ENCODE measurements around the gene INSYN2A.

Gene INSYN2A

GRCh38 chr10:127195041-127195506 lies 1.3 kb downstream of the INSYN2A start:
- DNase-seq (ENCODE audit: low read depth in 2 of 2) = no peak

- no peak for DNase-seq (ENCODE audit: low read depth in 2 of 2)
These were observed 1.8 kb downstream of the INSYN2A start for GRCh38 chr10:127194599-127194998.

GRCh38 chr10:127194111-127194510 lies 2.3 kb downstream of the INSYN2A start:
- DNase-seq (ENCODE audit: low read depth in 2 of 2) = no peak

GRCh38 chr10:127193125-127193524 lies 3.3 kb downstream of the INSYN2A start:
- DNase-seq (ENCODE audit: low read depth in 2 of 2) = no peak

- no peak for DNase-seq (ENCODE audit: low read depth in 2 of 2)
These were observed 6.0 kb downstream of the INSYN2A start for GRCh38 chr10:127190427-127190826.

GRCh38 chr10:127189226-127189625 lies 7.2 kb downstream of the INSYN2A start:
- DNase-seq (ENCODE audit: low read depth in 2 of 2) = no peak

- no peak for DNase-seq (ENCODE audit: low read depth in 2 of 2)
These were observed 9.6 kb downstream of the INSYN2A start for GRCh38 chr10:127186813-127187212.

- DNase-seq (ENCODE audit: low read depth in 2 of 2) = no peak
These were observed 11.8 kb downstream of the INSYN2A start for GRCh38 chr10:127184582-127184981.

- no peak for DNase-seq (ENCODE audit: low read depth in 2 of 2)
These were observed 14.2 kb downstream of the INSYN2A start for GRCh38 chr10:127182161-127182560.

GRCh38 chr10:127179612-127180250 lies 16.7 kb downstream of the INSYN2A start:
- DNase-seq (ENCODE audit: low read depth in 2 of 2) = no peak

GRCh38 chr10:127176649-127177048 lies 19.7 kb downstream of the INSYN2A start:
- no peak for DNase-seq (ENCODE audit: low read depth in 2 of 2)

GRCh38 chr10:127175357-127176110 lies 20.9 kb downstream of the INSYN2A start:
- no peak for DNase-seq (ENCODE audit: low read depth in 2 of 2)

- DNase-seq (ENCODE audit: low read depth in 2 of 2) = no peak
These were observed 21.5 kb downstream of the INSYN2A start for GRCh38 chr10:127174866-127175265.

GRCh38 chr10:127168261-127168660 lies 28.1 kb downstream of the INSYN2A start:
- no peak for DNase-seq (ENCODE audit: low read depth in 2 of 2)

- no peak for DNase-seq (ENCODE audit: low read depth in 2 of 2)
These were observed 33.5 kb downstream of the INSYN2A start for GRCh38 chr10:127162841-127163240.

GRCh38 chr10:127161482-127161881 lies 34.9 kb downstream of the INSYN2A start:
- no peak for DNase-seq (ENCODE audit: low read depth in 2 of 2)

GRCh38 chr10:127159648-127160245 lies 36.6 kb downstream of the INSYN2A start:
- no peak for DNase-seq (ENCODE audit: low read depth in 2 of 2)

GRCh38 chr10:127158662-127159061 lies 37.7 kb downstream of the INSYN2A start:
- DNase-seq (ENCODE audit: low read depth in 2 of 2) = no peak

- DNase-seq (ENCODE audit: low read depth in 2 of 2) = no peak
These were observed 38.7 kb downstream of the INSYN2A start for GRCh38 chr10:127157506-127158200.

- DNase-seq (ENCODE audit: low read depth in 2 of 2) = no peak
These were observed 39.3 kb downstream of the INSYN2A start for GRCh38 chr10:127157089-127157488.

- DNase-seq (ENCODE audit: low read depth in 2 of 2) = no peak
These were observed 41.4 kb downstream of the INSYN2A start for GRCh38 chr10:127154831-127155620.

Measured in stimulated activated CD8-positive, alpha-beta memory T cell treated with anti-CD3 and anti-CD28 coated beads, Interleukin-7, amount 100 ng/mL, for 4 hours (primary cell).